Measurements from ENCODE around the gene SORCS3. TPM values are rescaled to one million over a fixed set of nuclear protein-coding genes. Genes with fewer than 3 reads are reported as not detected.
A peak's percentile ranks its signal among the peaks of the same experiment; 100 is the strongest.

SORCS3 gene
- total RNA-seq, 1 donor = 0.27 TPM

- TF ChIP-seq, protein P1, sequence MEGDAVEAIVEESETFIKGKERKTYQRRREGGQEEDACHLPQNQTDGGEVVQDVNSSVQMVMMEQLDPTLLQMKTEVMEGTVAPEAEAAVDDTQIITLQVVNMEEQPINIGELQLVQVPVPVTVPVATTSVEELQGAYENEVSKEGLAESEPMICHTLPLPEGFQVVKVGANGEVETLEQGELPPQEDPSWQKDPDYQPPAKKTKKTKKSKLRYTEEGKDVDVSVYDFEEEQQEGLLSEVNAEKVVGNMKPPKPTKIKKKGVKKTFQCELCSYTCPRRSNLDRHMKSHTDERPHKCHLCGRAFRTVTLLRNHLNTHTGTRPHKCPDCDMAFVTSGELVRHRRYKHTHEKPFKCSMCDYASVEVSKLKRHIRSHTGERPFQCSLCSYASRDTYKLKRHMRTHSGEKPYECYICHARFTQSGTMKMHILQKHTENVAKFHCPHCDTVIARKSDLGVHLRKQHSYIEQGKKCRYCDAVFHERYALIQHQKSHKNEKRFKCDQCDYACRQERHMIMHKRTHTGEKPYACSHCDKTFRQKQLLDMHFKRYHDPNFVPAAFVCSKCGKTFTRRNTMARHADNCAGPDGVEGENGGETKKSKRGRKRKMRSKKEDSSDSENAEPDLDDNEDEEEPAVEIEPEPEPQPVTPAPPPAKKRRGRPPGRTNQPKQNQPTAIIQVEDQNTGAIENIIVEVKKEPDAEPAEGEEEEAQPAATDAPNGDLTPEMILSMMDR (IDR thresholded peaks at IDR 0.05; ENCODE audit: insufficient read depth, low read length) = no peak
- DNase-seq (ENCODE audit: low read depth) = no peak
- no peak overlapping the region for H3K4me3 ChIP-seq (ENCODE audit: low read depth, low read length)
Measured at GRCh38 chr10:105274556-105275070, 633.5 kb downstream of the SORCS3 start.

DNA sequence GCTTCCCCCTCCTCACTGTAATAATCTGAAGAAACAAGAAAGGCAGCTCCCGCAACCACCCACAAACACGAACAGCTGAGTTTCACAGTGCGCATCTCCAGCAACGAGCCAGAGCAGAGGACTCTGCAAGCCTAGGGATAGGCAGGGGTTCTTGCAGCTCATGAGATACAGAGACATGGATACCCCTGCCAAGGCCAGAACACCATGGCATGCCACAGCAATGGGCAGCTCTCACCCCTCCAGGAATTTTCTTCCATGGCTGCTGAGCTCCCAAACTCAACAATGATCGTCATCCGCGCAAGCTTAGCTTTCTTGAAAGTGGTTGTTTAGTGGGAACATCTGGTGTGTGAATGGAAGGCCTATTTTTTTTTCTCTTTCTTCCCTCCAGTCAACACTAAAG lies 637.3 kb downstream of the SORCS3 start:
- no peak overlapping the region for H3K4me3 ChIP-seq (ENCODE audit: low read depth, low read length)
- no peak for DNase-seq (ENCODE audit: low read depth)
- TF ChIP-seq, protein P1 (IDR thresholded peaks at IDR 0.05; ENCODE audit: insufficient read depth, low read length) = no peak

DNA sequence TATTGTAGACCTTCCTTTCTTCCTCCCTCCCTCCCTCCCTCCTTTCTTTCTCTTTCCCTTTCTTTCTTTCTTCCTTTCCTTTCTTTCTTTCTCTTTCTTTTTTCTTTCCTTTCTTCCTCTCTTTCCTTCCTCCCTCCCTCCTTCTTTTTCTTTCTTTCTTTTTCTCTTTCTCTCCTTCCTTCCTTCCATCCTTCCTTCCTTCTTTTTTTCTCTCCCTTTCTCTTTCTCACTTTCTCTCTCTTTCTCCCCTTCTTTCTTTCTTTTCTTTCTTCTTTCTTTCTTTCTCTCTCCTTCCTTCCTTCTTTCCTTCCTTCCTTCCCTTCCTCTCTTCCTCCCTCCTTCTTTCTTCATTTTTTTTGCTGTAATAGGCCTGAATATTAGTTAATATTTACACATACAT lies 638.0 kb downstream of the SORCS3 start:
- TF ChIP-seq, protein P1 (IDR thresholded peaks at IDR 0.05; ENCODE audit: insufficient read depth, low read length) = no peak
- DNase-seq (ENCODE audit: low read depth) = no peak
- no peak overlapping the region for H3K4me3 ChIP-seq (ENCODE audit: low read depth, low read length)

GRCh38 chr10:105280895-105281294 lies 639.8 kb downstream of the SORCS3 start:
- DNase-seq (ENCODE audit: low read depth) = no peak
- no peak overlapping the region for H3K4me3 ChIP-seq (ENCODE audit: low read depth, low read length)
- TF ChIP-seq, protein P1 (IDR thresholded peaks at IDR 0.05; ENCODE audit: insufficient read depth, low read length) = no peak

GRCh38 chr10:105284476-105285215 lies 643.6 kb downstream of the SORCS3 start:
- DNase-seq (ENCODE audit: low read depth) = peak; percentile 47
- TF ChIP-seq, protein P1 (IDR thresholded peaks at IDR 0.05; ENCODE audit: insufficient read depth, low read length) = no peak

GRCh38 chr10:105288026-105288425 lies 646.9 kb downstream of the SORCS3 start:
- TF ChIP-seq, protein P1 (IDR thresholded peaks at IDR 0.05; ENCODE audit: insufficient read depth, low read length) = no peak
- peak; percentile 62 for DNase-seq (ENCODE audit: low read depth)
- no peak overlapping the region for H3K4me3 ChIP-seq (ENCODE audit: low read depth, low read length)

More at GRCh38 chr10:105284476-105285215, 643.6 kb downstream of the SORCS3 start:
- H3K4me3 ChIP-seq (ENCODE audit: low read depth, low read length) = no peak overlapping the region

Data from fibroblast of the aortic adventitia (primary cell).